GM18867 (cell line): ENCODE measurements around the gene CFAP99.
A peak's percentile ranks its signal among the peaks of the same experiment; 100 is the strongest.

Experiments
- ATAC-seq: cut with Tn5 transposase; IDR thresholded peaks from one replicate; pipeline ENCODE4 v1.9.1; 2021; ENCODE audit warnings: mild to moderate bottlenecking, moderate library complexity; ENCODE audit not compliant: unreplicated experiment

Gene CFAP99

DNA sequence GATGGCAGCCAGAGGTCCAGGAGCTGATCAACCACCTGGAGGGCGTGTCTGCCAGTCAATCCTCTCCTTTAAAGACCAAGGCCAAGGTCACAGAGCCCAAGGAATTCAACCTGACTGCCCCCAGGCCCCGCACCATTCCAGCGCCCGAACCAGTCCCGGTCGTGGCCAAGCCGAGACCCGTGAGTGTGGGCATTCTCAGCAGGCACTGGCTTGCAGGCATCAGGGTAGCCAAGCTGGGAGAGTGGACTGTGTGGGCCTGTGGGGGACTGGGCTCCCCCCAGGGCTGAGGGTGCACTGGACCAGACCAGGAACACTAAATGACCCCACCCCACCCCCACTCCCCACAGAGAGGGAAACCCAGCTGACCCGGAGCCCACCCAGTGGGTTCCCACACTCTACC, 26.4 kb downstream of the CFAP99 start:
- ATAC-seq, result no peak

GRCh38 chr4:2445571-2445970, 26.8 kb downstream of the CFAP99 start:
- no peak for ATAC-seq

- no peak for ATAC-seq
These were observed 28.2 kb downstream of the CFAP99 start for GRCh38 chr4:2446656-2447564.

DNA sequence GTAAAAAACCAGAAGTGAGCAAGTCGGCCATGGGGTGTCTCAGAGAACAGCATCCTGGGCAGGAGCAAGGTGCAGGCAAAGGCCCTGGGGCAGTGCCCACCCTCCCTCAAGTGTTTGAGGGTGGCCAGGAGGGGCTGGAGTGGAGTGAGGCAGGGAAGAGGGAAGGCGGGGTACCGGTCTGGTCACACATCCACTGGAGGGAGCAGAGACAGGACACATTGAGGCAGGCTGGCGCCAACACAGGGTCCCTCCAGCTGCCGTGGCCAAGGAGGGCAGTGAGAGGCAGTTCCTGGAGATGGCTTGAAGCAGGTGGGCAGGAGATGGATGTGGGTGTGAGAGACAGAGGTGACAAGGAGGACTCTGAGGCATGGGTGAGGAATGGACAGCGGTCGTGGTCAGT, 29.8 kb downstream of the CFAP99 start:
- ATAC-seq, result no peak

DNA sequence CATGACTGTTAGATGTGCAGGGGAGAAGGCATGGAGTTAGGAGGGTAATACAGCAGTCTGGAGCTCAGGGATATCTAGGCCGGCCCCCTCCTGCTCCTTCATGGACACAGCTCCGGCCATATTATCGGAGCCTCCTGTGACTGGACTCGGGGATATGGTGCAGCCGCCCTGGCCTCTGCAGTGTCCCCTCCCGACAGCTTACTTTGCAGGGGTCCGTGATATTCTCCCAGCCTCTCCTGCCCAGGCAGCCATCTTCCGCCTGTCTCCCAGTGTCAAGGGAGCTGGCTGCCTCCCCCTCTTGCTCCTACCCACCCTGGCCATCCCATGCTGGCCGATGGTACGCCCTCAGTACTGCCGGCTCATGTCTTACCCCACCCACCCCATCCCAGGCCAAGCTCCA, 30.3 kb downstream of the CFAP99 start:
- ATAC-seq, result no peak

- no peak for ATAC-seq
These were observed 31.0 kb downstream of the CFAP99 start for GRCh38 chr4:2449511-2450392.

GRCh38 chr4:2450394-2451035, 31.8 kb downstream of the CFAP99 start:
- ATAC-seq, result no peak

DNA sequence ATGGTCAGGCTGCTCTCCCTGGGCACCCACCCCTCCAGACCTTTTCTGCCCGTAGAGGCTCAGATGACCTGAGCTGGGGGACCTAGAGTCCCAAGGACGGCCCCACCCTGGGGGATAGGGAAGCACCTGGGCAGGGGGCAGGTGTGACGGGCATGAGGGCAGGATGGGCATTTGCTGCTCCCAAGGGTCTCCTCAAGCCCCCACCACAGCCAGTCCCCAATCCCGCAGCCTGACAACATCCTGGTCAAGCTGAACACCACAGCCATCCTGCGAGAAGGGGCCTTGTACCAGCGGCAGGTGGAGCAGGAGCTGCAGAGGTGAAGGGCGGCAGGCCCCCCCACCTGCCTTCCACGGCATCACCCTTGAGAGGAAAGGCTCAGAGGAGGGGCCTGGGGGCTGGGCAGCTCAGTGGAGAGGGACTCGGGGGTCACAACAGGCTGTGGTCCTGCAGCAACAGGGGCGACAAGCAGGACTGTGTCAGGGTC, 32.3 kb downstream of the CFAP99 start:
- no peak for ATAC-seq

DNA sequence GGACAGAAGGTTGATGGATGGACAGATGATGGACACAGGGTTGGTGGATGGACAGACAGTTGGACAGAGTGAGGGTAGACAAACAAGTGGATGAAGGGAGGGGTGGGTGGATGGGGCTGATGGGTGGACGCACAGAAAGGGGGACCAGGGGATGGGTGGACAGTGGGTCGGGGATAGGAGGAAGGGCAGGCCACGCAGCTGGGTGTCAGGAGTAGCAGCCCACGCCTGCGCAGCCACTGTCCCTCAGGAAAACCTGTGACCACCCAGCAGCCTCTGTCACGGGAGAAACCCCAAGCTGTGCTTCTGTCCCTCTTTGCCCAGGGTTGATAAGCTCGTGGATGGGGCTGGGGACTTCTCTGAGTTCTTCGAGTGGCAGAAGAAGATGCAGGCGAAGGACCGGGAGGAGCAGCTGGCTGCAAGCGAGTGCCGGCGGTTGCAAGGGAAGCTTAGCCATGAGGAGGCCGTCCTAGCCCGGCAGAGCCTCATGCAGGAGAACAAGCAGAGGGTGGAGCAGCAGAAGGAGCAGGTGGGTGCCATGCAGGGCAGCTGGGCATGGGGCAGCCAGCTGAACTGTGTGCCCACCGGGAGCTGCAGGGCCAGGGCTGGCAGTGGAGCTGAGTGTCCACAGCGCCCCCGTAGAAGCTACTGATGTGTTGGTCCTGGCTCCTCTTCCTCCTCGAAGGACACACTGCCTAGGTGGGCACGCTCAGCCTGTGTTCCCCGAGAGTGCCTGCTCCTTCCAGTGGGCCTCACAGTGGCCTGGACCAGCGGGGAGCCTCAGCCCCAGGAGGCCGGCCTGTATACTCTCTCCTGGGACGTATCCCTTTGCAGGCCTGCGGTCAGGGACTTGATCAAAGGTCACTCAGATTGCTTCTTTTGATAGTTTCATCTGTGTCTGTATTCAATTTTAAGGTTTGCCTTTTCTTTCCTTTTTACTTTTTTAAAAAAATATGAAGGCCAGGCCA, 33.3 kb downstream of the CFAP99 start:
- ATAC-seq, result no peak

GRCh38 chr4:2457481-2458295, 38.9 kb downstream of the CFAP99 start:
- no peak for ATAC-seq

- ATAC-seq, result no peak
These were observed 40.1 kb downstream of the CFAP99 start for GRCh38 chr4:2458546-2459491.

DNA sequence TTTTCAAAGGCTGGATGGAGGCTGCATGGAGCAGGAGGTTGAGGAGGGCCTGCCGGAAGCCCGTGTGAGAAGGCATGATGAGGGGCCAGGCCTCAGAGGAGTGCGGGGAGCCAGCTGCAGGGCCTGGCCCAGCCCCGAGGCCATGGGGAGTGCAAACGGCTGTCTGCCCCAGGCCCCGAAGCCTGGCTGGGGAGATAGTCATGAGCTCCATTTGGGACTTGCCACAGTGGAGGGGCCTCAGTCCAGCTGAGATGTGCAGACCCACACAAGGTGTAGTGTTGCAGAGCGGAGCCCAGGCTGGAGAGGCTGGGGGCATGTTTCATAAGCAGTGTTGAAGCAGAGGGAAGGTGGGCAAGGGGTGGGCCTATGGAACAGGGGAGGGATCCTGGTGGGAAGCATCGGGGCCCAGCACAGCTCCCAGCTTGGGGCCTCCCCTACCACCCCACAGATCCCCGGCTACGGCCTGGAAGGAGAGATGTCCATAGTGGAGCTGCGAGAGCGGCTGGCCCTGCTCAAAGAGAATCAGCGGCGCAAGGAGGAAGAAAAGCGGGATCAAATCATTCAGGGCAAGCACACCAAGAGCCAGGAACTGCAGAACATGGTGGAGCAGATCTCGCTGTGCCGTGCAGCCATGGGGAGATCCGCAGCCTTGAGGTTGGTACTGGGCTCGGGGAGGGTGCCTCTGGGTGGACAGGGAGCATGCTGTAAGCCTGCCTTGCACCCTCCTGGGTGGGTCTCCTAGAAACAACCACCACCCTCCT, 41.0 kb downstream of the CFAP99 start:
- no peak for ATAC-seq

GRCh38 chr4:2461246-2461960, 42.6 kb downstream of the CFAP99 start:
- no peak for ATAC-seq

GRCh38 chr4:2462218-2462991, 43.6 kb downstream of the CFAP99 start:
- ATAC-seq, result peak; percentile 84

GRCh38 chr4:2462992-2463762, 44.4 kb downstream of the CFAP99 start:
- no peak for ATAC-seq
